ENCODE measurements around the gene ATXN2. TPM values are rescaled to one million over a fixed set of nuclear protein-coding genes. Genes with fewer than 3 reads are reported as not detected.

The ATXN2 gene
- total and polyA plus RNA-seq, 9 of the 15 experiments (the other 6 are each of a cell fraction or from before 2014, with no cell fraction given): 16.8 to 67.8 (median 29.3) TPM

DNA sequence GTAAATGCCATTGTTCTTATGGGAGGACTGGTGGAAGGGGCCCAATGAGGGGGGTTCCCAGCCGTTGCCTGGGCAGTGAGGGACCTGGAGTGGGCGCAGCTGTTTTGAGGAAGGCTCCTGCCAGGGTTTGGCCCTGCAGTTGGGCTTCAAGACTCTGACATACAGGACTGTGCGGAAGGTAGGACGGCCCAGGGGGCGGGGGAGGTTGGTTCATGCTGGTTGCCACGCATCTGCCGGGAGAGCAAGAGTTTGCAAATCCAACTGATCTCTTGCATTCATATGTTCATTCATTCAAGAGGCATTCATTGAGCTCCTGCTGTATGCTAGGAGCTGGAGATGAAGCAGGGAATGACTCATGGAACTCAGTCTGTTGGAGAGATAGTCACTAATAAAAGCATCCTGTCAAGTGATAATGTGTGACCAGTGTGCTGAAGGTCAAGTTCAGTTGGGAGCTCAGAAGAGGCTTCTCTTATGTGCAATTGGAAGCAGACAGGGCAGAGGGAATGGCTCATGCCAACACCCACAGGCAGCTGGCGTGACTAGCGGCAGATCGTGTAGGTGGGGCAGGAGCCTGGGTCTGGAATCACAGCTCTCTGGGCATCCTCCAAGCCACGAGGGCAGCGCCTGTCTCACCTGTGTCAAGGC, 185.6 kb downstream of the ATXN2 start (continued):
- TF ChIP-seq, protein P1, sequence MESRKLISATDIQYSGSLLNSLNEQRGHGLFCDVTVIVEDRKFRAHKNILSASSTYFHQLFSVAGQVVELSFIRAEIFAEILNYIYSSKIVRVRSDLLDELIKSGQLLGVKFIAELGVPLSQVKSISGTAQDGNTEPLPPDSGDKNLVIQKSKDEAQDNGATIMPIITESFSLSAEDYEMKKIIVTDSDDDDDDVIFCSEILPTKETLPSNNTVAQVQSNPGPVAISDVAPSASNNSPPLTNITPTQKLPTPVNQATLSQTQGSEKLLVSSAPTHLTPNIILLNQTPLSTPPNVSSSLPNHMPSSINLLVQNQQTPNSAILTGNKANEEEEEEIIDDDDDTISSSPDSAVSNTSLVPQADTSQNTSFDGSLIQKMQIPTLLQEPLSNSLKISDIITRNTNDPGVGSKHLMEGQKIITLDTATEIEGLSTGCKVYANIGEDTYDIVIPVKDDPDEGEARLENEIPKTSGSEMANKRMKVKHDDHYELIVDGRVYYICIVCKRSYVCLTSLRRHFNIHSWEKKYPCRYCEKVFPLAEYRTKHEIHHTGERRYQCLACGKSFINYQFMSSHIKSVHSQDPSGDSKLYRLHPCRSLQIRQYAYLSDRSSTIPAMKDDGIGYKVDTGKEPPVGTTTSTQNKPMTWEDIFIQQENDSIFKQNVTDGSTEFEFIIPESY (CRISPR knock-in tag; IDR thresholded peaks at IDR 0.05): no peak
- TF ChIP-seq, protein P2, sequence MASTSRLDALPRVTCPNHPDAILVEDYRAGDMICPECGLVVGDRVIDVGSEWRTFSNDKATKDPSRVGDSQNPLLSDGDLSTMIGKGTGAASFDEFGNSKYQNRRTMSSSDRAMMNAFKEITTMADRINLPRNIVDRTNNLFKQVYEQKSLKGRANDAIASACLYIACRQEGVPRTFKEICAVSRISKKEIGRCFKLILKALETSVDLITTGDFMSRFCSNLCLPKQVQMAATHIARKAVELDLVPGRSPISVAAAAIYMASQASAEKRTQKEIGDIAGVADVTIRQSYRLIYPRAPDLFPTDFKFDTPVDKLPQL (IDR thresholded peaks at IDR 0.05; ENCODE audit: extremely low read depth, insufficient read length): no peak
- TF ChIP-seq, protein P3, sequence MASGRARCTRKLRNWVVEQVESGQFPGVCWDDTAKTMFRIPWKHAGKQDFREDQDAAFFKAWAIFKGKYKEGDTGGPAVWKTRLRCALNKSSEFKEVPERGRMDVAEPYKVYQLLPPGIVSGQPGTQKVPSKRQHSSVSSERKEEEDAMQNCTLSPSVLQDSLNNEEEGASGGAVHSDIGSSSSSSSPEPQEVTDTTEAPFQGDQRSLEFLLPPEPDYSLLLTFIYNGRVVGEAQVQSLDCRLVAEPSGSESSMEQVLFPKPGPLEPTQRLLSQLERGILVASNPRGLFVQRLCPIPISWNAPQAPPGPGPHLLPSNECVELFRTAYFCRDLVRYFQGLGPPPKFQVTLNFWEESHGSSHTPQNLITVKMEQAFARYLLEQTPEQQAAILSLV (tag; IDR thresholded peaks at IDR 0.05): no peak
- TF ChIP-seq CBX3 (IDR thresholded peaks at IDR 0.05; ENCODE audit: borderline replicate concordance in 1 of 2, low read length in 2 of 2): no peak
- no peak for TF ChIP-seq HOXB6 (CRISPR knock-in tag; IDR thresholded peaks at IDR 0.05; ENCODE audit: borderline replicate concordance)
- no peak for TF ChIP-seq ZNF175 (CRISPR knock-in tag; IDR thresholded peaks at IDR 0.05; ENCODE audit: low read depth)
- no peak for TF ChIP-seq SMAD3 (CRISPR knock-in tag; conservative IDR thresholded peaks at IDR 0.05)
- TF ChIP-seq BCL6 (CRISPR knock-in tag; IDR thresholded peaks at IDR 0.05): no peak
- TF ChIP-seq, protein P4, sequence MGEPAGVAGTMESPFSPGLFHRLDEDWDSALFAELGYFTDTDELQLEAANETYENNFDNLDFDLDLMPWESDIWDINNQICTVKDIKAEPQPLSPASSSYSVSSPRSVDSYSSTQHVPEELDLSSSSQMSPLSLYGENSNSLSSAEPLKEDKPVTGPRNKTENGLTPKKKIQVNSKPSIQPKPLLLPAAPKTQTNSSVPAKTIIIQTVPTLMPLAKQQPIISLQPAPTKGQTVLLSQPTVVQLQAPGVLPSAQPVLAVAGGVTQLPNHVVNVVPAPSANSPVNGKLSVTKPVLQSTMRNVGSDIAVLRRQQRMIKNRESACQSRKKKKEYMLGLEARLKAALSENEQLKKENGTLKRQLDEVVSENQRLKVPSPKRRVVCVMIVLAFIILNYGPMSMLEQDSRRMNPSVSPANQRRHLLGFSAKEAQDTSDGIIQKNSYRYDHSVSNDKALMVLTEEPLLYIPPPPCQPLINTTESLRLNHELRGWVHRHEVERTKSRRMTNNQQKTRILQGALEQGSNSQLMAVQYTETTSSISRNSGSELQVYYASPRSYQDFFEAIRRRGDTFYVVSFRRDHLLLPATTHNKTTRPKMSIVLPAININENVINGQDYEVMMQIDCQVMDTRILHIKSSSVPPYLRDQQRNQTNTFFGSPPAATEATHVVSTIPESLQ (CRISPR knock-in tag; IDR thresholded peaks at IDR 0.05): no peak
- TF ChIP-seq RHOXF2B (CRISPR knock-in tag; conservative IDR thresholded peaks at IDR 0.05): no peak
- TF ChIP-seq ZNF140 (CRISPR knock-in tag; IDR thresholded peaks at IDR 0.05): no peak
- TF ChIP-seq, protein P5, sequence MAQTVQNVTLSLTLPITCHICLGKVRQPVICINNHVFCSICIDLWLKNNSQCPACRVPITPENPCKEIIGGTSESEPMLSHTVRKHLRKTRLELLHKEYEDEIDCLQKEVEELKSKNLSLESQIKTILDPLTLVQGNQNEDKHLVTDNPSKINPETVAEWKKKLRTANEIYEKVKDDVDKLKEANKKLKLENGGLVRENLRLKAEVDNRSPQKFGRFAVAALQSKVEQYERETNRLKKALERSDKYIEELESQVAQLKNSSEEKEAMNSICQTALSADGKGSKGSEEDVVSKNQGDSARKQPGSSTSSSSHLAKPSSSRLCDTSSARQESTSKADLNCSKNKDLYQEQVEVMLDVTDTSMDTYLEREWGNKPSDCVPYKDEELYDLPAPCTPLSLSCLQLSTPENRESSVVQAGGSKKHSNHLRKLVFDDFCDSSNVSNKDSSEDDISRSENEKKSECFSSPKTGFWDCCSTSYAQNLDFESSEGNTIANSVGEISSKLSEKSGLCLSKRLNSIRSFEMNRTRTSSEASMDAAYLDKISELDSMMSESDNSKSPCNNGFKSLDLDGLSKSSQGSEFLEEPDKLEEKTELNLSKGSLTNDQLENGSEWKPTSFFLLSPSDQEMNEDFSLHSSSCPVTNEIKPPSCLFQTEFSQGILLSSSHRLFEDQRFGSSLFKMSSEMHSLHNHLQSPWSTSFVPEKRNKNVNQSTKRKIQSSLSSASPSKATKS (CRISPR knock-in tag; IDR thresholded peaks at IDR 0.05): no peak
- TF ChIP-seq ZNF586 (CRISPR knock-in tag; conservative IDR thresholded peaks at IDR 0.05): no peak
- TF ChIP-seq SLC30A9 (CRISPR knock-in tag; IDR thresholded peaks at IDR 0.05): no peak
- TF ChIP-seq BHLHE40 (IDR thresholded peaks at IDR 0.05; ENCODE audit: low read length): no peak
- TF ChIP-seq FOXP1 (CRISPR knock-in tag; IDR thresholded peaks at IDR 0.05): no peak
- TF ChIP-seq, protein P6, sequence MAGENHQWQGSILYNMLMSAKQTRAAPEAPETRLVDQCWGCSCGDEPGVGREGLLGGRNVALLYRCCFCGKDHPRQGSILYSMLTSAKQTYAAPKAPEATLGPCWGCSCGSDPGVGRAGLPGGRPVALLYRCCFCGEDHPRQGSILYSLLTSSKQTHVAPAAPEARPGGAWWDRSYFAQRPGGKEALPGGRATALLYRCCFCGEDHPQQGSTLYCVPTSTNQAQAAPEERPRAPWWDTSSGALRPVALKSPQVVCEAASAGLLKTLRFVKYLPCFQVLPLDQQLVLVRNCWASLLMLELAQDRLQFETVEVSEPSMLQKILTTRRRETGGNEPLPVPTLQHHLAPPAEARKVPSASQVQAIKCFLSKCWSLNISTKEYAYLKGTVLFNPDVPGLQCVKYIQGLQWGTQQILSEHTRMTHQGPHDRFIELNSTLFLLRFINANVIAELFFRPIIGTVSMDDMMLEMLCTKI (IDR thresholded peaks at IDR 0.05; ENCODE audit: partially characterized antibody): no peak
- TF ChIP-seq BACH1 (tag; IDR thresholded peaks at IDR 0.05): no peak
- TF ChIP-seq NFIX (CRISPR knock-in tag; IDR thresholded peaks at IDR 0.05; ENCODE audit: low read depth): no peak

Data from K562 (cell line).